GM21529 (cell line): ENCODE measurements around the gene TFF3.
"Not testable (repeated sequence)": the region's sequence is repeated elsewhere in the genome, so short reads cannot be mapped to it uniquely, and the experiment has no call there.

ENCODE experiments used
- ATAC-seq: cut with Tn5 transposase; IDR thresholded peaks from one replicate; pipeline ENCODE4 v1.9.1; 2021; ENCODE audit not compliant: unreplicated experiment

The TFF3 gene

GRCh38 chr21:42307106-42307505, 8.1 kb downstream of the TFF3 start:
- no peak for ATAC-seq

GRCh38 chr21:42306366-42307035, 8.7 kb downstream of the TFF3 start:
- ATAC-seq = no peak

GRCh38 chr21:42305707-42306147, 9.5 kb downstream of the TFF3 start:
- ATAC-seq = no peak

- no peak for ATAC-seq
Measured at GRCh38 chr21:42304556-42305454, 10.4 kb downstream of the TFF3 start.

GRCh38 chr21:42303443-42303842, 11.8 kb downstream of the TFF3 start:
- no peak for ATAC-seq

GRCh38 chr21:42302794-42303193, 12.4 kb downstream of the TFF3 start:
- no peak for ATAC-seq

- no peak for ATAC-seq
Measured at GRCh38 chr21:42302076-42302650, 13.0 kb downstream of the TFF3 start.

- ATAC-seq = no peak
Measured at GRCh38 chr21:42301371-42302075, 13.7 kb downstream of the TFF3 start.

GRCh38 chr21:42300956-42301355, 14.3 kb downstream of the TFF3 start:
- no peak for ATAC-seq

GRCh38 chr21:42300045-42300583, 15.1 kb downstream of the TFF3 start:
- ATAC-seq = no peak

- ATAC-seq = no peak
Measured at GRCh38 chr21:42299324-42300044, 15.7 kb downstream of the TFF3 start.

- ATAC-seq = no peak
Measured at GRCh38 chr21:42298657-42299056, 16.6 kb downstream of the TFF3 start.

GRCh38 chr21:42298237-42298636, 17.0 kb downstream of the TFF3 start:
- no peak for ATAC-seq

- no peak for ATAC-seq
Measured at GRCh38 chr21:42297377-42297776, 17.8 kb downstream of the TFF3 start.

GRCh38 chr21:42296501-42296900, 18.7 kb downstream of the TFF3 start:
- no peak for ATAC-seq

GRCh38 chr21:42295845-42296244, 19.4 kb downstream of the TFF3 start:
- ATAC-seq = no peak

- no peak for ATAC-seq
Measured at GRCh38 chr21:42294273-42294880, 20.8 kb downstream of the TFF3 start.

- ATAC-seq = no peak
Measured at GRCh38 chr21:42293649-42294272, 21.4 kb downstream of the TFF3 start.

GRCh38 chr21:42292563-42293142, 22.6 kb downstream of the TFF3 start:
- not testable (repeated sequence) for ATAC-seq
